Adrenal gland (tissue), 12 donors: ENCODE measurements around the gene SEC24D. TPM values are rescaled to one million over a fixed set of nuclear protein-coding genes. Genes with fewer than 3 reads are reported as not detected.

Source experiments
- DNase-seq, 7 donors: peaks; one replicate each; pipeline ENCODE4 v3.0.0-alpha.2; 2019 to 2020
- H3K27ac ChIP-seq, 5 donors: fragments of 200-600 bp; sonication (generic) in 4 of 5; 1 replicate in 3 of 5; 2 replicates in 2 of 5; pipeline versions ENCODE4 v1.5.1 to v1.8.0; 2016 to 2020; ENCODE audit warnings: mild to moderate bottlenecking in 1 of 5
- H3K27me3 ChIP-seq: fragments of 200-600 bp; 2 replicates; pipeline ENCODE4 v1.8.0; 2021
- H3K36me3 ChIP-seq, 2 donors: fragments of 200-600 bp; replicated peaks in 1 of 2; 1 replicate in 1 of 2; 2 replicates in 1 of 2; pipeline versions ENCODE4 v1.5.1 to v1.8.0; 2018 to 2022
- H3K4me1 ChIP-seq, 2 donors: fragments of 200-600 bp; replicated peaks in 1 of 2; 1 replicate in 1 of 2; 2 replicates in 1 of 2; pipeline versions ENCODE4 v1.5.1 to v1.8.0; 2018 to 2021
- H3K4me3 ChIP-seq, 4 donors: fragments of 200-600 bp; sonication (generic) in 3 of 4; one replicate each; pipeline ENCODE4 v1.5.1; 2016 to 2018
- H3K9me3 ChIP-seq, 3 donors: fragments of 200-600 bp; sonication (generic) in 1 of 3; replicated peaks in 1 of 3; 1 replicate in 2 of 3; 2 replicates in 1 of 3; pipeline versions ENCODE4 v1.5.1 to v1.8.0; 2016 to 2021
- CTCF ChIP-seq, 6 experiments: fragments of 450-650 bp in 4 of 6; fragments of 200-600 bp in 2 of 6; sonication (generic) in 1 of 6; IDR thresholded peaks; 1 replicate in 5 of 6; 2 replicates in 1 of 6; pipeline versions ENCODE4 v1.5.1 to v1.8.0; 2016 to 2021; ENCODE audit warnings: antibody characterized with exemption in 6 of 6, mild to moderate bottlenecking in 2 of 6, moderate library complexity in 1 of 6
- POLR2A ChIP-seq, 2 donors: fragments of 450-650 bp; IDR thresholded peaks; one replicate each; pipeline ENCODE4 v1.6.1; 2017; ENCODE audit warnings: antibody characterized with exemption in 2 of 2, mild to moderate bottlenecking in 2 of 2, moderate library complexity in 1 of 2
- WGBS, 4 donors: extraction: QIAGEN DNeasy Blood & Tissue Kit in 2 of 4; methylation state at CpG; one replicate each; pipeline versions ENCODE4 v1.1.5 to v1.1.7; 2013 to 2017; 5-methylcytosine and 5-hydroxymethylcytosine counted together
- intact Hi-C, 2 donors: fragments of 100-400 bp; cut with DNase I; formaldehyde crosslinking; loops; one replicate each; pipeline versions ENCODE4 v1.14.1 to v1.15.0; 2022 to 2023
- polyA plus RNA-seq, 3 donors: library from polyadenylated mRNA; stranded (reverse); fragments of 200-250 nt in 2 of 3; fragments of 350-450 nt in 1 of 3; fragmentation: Illumina TruSeq in 1 of 3; extraction: RNeasy Lipid Tissue Mini Kit (QIAGEN cat#74804) in 1 of 3; gene quantifications; one replicate each; pipeline ENCODE4 v1.2.3, GENCODE V29; 2013 to 2014
- total RNA-seq, 9 donors: library from RNA; depleted of rRNA in 4 of 9; stranded (reverse); fragments of >200 nt in 4 of 9; fragments of 120-200 nt in 1 of 9; fragmentation: NEBNext Ultra II Directional in 1 of 9; extraction: Animal tissue kit (Norgen Biotek cat#: 25700) in 1 of 9; gene quantifications; one replicate each; pipeline versions ENCODE4 v1.1.0 to v1.2.4, GENCODE V29; 2013 to 2023
- donor health status: healthy with polysubstance abuse.
- donor health status: Bipolar disorder and iron deficiency.
- donor health status: DM: yes; HTN: yes; CAD: no.
- donor health status: DM: no; HTN: no; CAD: no.
- donor health status: DM: no; HTN: no; CAD: no.
- donor health status: DM: yes; HTN: yes; CAD: no.

SEC24D gene
- total and polyA plus RNA-seq, 12 donors: 5.3 to 93.6 (median 33.8) TPM

DNA sequence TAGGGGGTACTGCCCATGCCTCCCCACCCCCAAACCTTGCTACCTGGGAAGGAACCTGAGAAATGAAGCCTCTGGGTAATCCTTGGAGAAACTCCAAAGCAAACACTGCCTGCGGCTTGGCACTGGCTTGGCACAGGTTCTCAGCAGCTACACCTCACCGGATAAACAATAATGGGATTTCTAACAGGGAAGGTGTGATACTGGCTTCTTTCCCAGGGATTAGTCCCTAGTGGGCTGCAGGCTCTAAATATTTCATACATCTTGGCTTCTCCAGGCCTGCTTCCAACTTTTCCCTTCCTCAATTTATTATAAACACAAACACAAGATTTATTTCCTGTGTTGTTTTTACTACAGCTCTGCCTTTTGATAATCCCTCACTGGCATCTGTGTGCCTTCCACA, 12.5 kb downstream of the SEC24D start:
- Histone ChIP-seq H3K36me3 (peaks cover 0 to 14% of the 10 kb centered on the region in 2 donors), H3K27ac (no peak overlapping the region), H3K4me1 (peaks cover 0 to 11% of the 10 kb centered on the region in 2 donors), H3K9me3 (no peaks in the 10 kb centered on the region), H3K4me3 (no peak overlapping the region), H3K27me3 (no peaks in the 10 kb centered on the region)
- DNase-seq: no peak
- 50 to 90% (median 74%) methylated on average over 2 of the region's 2 CpGs for WGBS, 4 donors
- TF ChIP-seq POLR2A (IDR thresholded peaks at IDR 0.05) (no peak), CTCF (IDR thresholded peaks at IDR 0.05) (no peak)
- intact Hi-C loops: no loop called here

- peaks cover 0 to 6% of the 10 kb centered on the region in 2 donors for H3K4me1 ChIP-seq
- no peak overlapping the region for H3K27ac ChIP-seq
- 85 to 88% (median 86%) methylated on average over 5 of the region's 5 CpGs for WGBS, 4 donors
- no peak for DNase-seq
- H3K4me3 ChIP-seq: no peak overlapping the region
- intact Hi-C loops: no loop called here
- no peaks in the 10 kb centered on the region for H3K9me3 ChIP-seq
- TF ChIP-seq CTCF (IDR thresholded peaks at IDR 0.05) (no peak), POLR2A (IDR thresholded peaks at IDR 0.05) (no peak)
- H3K27me3 ChIP-seq: no peaks in the 10 kb centered on the region
- peaks cover 0 to 21% of the 10 kb centered on the region in 2 donors for H3K36me3 ChIP-seq
Measured at GRCh38 chr4:118821590-118822293, 14.2 kb downstream of the SEC24D start.

- Histone ChIP-seq H3K4me3 (no peak overlapping the region), H3K9me3 (no peaks in the 10 kb centered on the region), H3K4me1 (peaks cover 0 to 12% of the 10 kb centered on the region in 2 donors), H3K27me3 (no peaks in the 10 kb centered on the region), H3K36me3 (peaks cover 0 to 43% of the 10 kb centered on the region in 2 donors), H3K27ac (no peak overlapping the region)
- intact Hi-C loops: no loop called here
- no peak for DNase-seq
- TF ChIP-seq POLR2A (IDR thresholded peaks at IDR 0.05) (no peak), CTCF (IDR thresholded peaks at IDR 0.05) (no peak)
- 92 to 98% (median 95%) methylated on average over 4 of the region's 4 CpGs for WGBS, 4 donors
Measured at GRCh38 chr4:118817178-118817930, 18.6 kb downstream of the SEC24D start.

- Histone ChIP-seq H3K9me3 (no peaks in the 10 kb centered on the region), H3K4me1 (peaks cover 0 to 8% of the 10 kb centered on the region in 2 donors), H3K27me3 (no peaks in the 10 kb centered on the region), H3K4me3 (no peak overlapping the region), H3K27ac (no peak overlapping the region), H3K36me3 (peaks cover 0 to 50% of the 10 kb centered on the region in 2 donors)
- 21 to 71% (median 43%) methylated on average over 1 of the region's 1 CpG for WGBS, 4 donors
- DNase-seq: no peak
- TF ChIP-seq CTCF (IDR thresholded peaks at IDR 0.05) (no peak), POLR2A (IDR thresholded peaks at IDR 0.05) (no peak)
- intact Hi-C loops: no loop called here
Measured at GRCh38 chr4:118816538-118817177, 19.3 kb downstream of the SEC24D start.
